PFSK-1 (cell line): ENCODE results near the gene EEF1AKMT2.

Experiments
- FOXP2 ChIP-seq: optimal IDR thresholded peaks from 2 replicates; pipeline ENCODE3; 2011; ENCODE audit warnings: borderline replicate concordance, control low read depth, inconsistent platforms; ENCODE audit not compliant: insufficient read depth; ENCODE audit errors: extremely low read length, extremely low read depth
- POLR2AphosphoS5 ChIP-seq: IDR thresholded peaks from 2 replicates; pipeline ENCODE4 v1.6.1; 2012; ENCODE audit warnings: low read depth, mild to moderate bottlenecking, control low read depth, low read length, moderate library complexity
- REST ChIP-seq, 2 experiments: IDR thresholded peaks; 2 replicates each; pipeline versions ENCODE4 v1.6.1 to v1.8.0; 2011 to 2012; ENCODE audit warnings: low read depth in 2 of 2, low read length in 2 of 2, control low read depth in 1 of 2, inconsistent platforms in 1 of 2, mild to moderate bottlenecking in 1 of 2, moderate library complexity in 1 of 2; ENCODE audit not compliant: insufficient read depth in 1 of 2
- SIN3A ChIP-seq: IDR thresholded peaks from 2 replicates; pipeline ENCODE4 v1.6.1; 2012; ENCODE audit warnings: mild to moderate bottlenecking, low read length, moderate library complexity, borderline replicate concordance; ENCODE audit not compliant: insufficient read depth
- TAF1 ChIP-seq: IDR thresholded peaks from 2 replicates; pipeline ENCODE4 v1.6.1; 2012; ENCODE audit warnings: low read length, control low read depth, borderline replicate concordance; ENCODE audit not compliant: insufficient read depth

Gene EEF1AKMT2

GRCh38 chr10:124827474-124827873 is 35.8 kb upstream of the EEF1AKMT2 start:
- TF ChIP-seq FOXP2 (no peak), REST (IDR thresholded peaks at IDR 0.05; ENCODE audit: insufficient read depth in 1 of 2, low read depth in 2 of 2, low read length in 2 of 2) (no peak), TAF1 (no peak), POLR2AphosphoS5 (no peak), SIN3A (no peak)

- TF ChIP-seq REST (IDR thresholded peaks at IDR 0.05; ENCODE audit: insufficient read depth in 1 of 2, low read depth in 2 of 2, low read length in 2 of 2) = no peak
- no peak for TF ChIP-seq TAF1
- no peak for TF ChIP-seq SIN3A
- no peak for TF ChIP-seq FOXP2
- TF ChIP-seq POLR2AphosphoS5 = no peak
Observed at GRCh38 chr10:124826262-124826661, 34.6 kb upstream of the EEF1AKMT2 start.

- TF ChIP-seq REST (IDR thresholded peaks at IDR 0.05; ENCODE audit: insufficient read depth in 1 of 2, low read depth in 2 of 2, low read length in 2 of 2) (no peak), TAF1 (no peak), FOXP2 (no peak), POLR2AphosphoS5 (no peak), SIN3A (no peak)
Observed at GRCh38 chr10:124825702-124826101, 34.0 kb upstream of the EEF1AKMT2 start.

GRCh38 chr10:124824507-124824906 is 32.8 kb upstream of the EEF1AKMT2 start:
- TF ChIP-seq REST (IDR thresholded peaks at IDR 0.05; ENCODE audit: insufficient read depth in 1 of 2, low read depth in 2 of 2, low read length in 2 of 2) = no peak
- TF ChIP-seq SIN3A = no peak
- no peak for TF ChIP-seq POLR2AphosphoS5
- TF ChIP-seq TAF1 = no peak
- TF ChIP-seq FOXP2 = no peak

GRCh38 chr10:124821520-124821919 is 29.8 kb upstream of the EEF1AKMT2 start:
- no peak for TF ChIP-seq FOXP2
- TF ChIP-seq REST (IDR thresholded peaks at IDR 0.05; ENCODE audit: insufficient read depth in 1 of 2, low read depth in 2 of 2, low read length in 2 of 2) = no peak
